Activated T-helper 17 cell treated with anti-CD3 and anti-CD28 coated beads, Interleukin-2, amount 50 U/mL, for 72 hours (primary cell): ENCODE measurements around the gene UEVLD. TPM values are rescaled to one million over a fixed set of nuclear protein-coding genes. Genes with fewer than 3 reads are reported as not detected.

ENCODE experiments used
- ATAC-seq: fragments of 150-1000 bp; cut with Tn5 transposase; replicated peaks from 2 replicates; pipeline ENCODE4 v1.10.0; 2021; ENCODE audit warnings: mild to moderate bottlenecking, moderate library complexity
- H3K27ac Mint-ChIP-seq: one replicate; pipeline ENCODE4 v1.8.0; 2022; ENCODE audit warnings: mixed read lengths
- H3K27me3 Mint-ChIP-seq: one replicate; pipeline ENCODE4 v1.8.0; 2022; ENCODE audit warnings: mixed read lengths
- H3K36me3 Mint-ChIP-seq: one replicate; pipeline ENCODE4 v1.8.0; 2022; ENCODE audit warnings: low read depth, mild to moderate bottlenecking, mixed read lengths
- H3K4me1 Mint-ChIP-seq: one replicate; pipeline ENCODE4 v1.8.0; 2022; ENCODE audit warnings: mixed read lengths
- H3K4me3 Mint-ChIP-seq: one replicate; pipeline ENCODE4 v1.8.0; 2022; ENCODE audit warnings: mild to moderate bottlenecking, mixed read lengths
- H3K9me3 Mint-ChIP-seq: one replicate; pipeline ENCODE4 v1.8.0; 2022; ENCODE audit warnings: mixed read lengths
- total RNA-seq, 2 donors: library from RNA; stranded (reverse); gene quantifications; one replicate each; pipeline ENCODE4 v1.2.3, GENCODE V29; 2022

UEVLD gene
- 10 to 100 TPM; 24.4 to 25.2 TPM for total RNA-seq

GRCh38 chr11:18588297-18589252 lies at the start of gene UEVLD:
Gene UEVLD (minus strand): TSS chr11:18588734. CDS start chr11:18588654, 80 bp downstream.
- H3K4me1 Mint-ChIP-seq = peaks cover 13% of the 10 kb centered on the region

GRCh38 chr11:18634140-18635032 lies 45.9 kb upstream of the UEVLD start, which contains the start of gene SPTY2D1:
Gene SPTY2D1 (minus strand): TSS chr11:18634342. CDS start chr11:18634257, 85 bp downstream.
- Mint-ChIP-seq H3K27ac (peak within 1 kb of the TSS; percentile 98), H3K4me3 (peak within 1 kb of the TSS; percentile 89), H3K27me3 (no peaks in the 10 kb centered on the region), H3K4me1 (peaks cover 14% of the 10 kb centered on the region), H3K36me3 (peaks cover 26% of the 10 kb centered on the region), H3K9me3 (no peaks in the 10 kb centered on the region)
- ATAC-seq = peak; percentile 97

More at GRCh38 chr11:18588297-18589252, at the start of gene UEVLD:
- no peaks in the 10 kb centered on the region for H3K36me3 Mint-ChIP-seq
- peak; percentile 66 for ATAC-seq
- no peak within 1 kb of the TSS for H3K27ac Mint-ChIP-seq
- no peaks in the 10 kb centered on the region for H3K9me3 Mint-ChIP-seq
- H3K27me3 Mint-ChIP-seq = no peaks in the 10 kb centered on the region
- no peak within 1 kb of the TSS for H3K4me3 Mint-ChIP-seq

GRCh38 chr11:18633256-18634139 lies 45.0 kb upstream of the UEVLD start:
- H3K36me3 Mint-ChIP-seq = peaks cover 32% of the 10 kb centered on the region
- H3K27me3 Mint-ChIP-seq = no peaks in the 10 kb centered on the region
- peaks cover 19% of the 10 kb centered on the region for H3K4me1 Mint-ChIP-seq
- H3K9me3 Mint-ChIP-seq = no peaks in the 10 kb centered on the region
- H3K27ac Mint-ChIP-seq = peak overlapping the region; percentile 98
- peak; percentile 25 for ATAC-seq
- peak overlapping the region; percentile 89 for H3K4me3 Mint-ChIP-seq

GRCh38 chr11:18632841-18633240 lies 44.3 kb upstream of the UEVLD start:
- peaks cover 37% of the 10 kb centered on the region for H3K36me3 Mint-ChIP-seq
- ATAC-seq = no peak
- H3K4me1 Mint-ChIP-seq = peaks cover 25% of the 10 kb centered on the region
- no peaks in the 10 kb centered on the region for H3K27me3 Mint-ChIP-seq
- peak overlapping the region; percentile 98 for H3K27ac Mint-ChIP-seq
- peak overlapping the region; percentile 89 for H3K4me3 Mint-ChIP-seq
- H3K9me3 Mint-ChIP-seq = no peaks in the 10 kb centered on the region

- peaks cover 36% of the 10 kb centered on the region for H3K36me3 Mint-ChIP-seq
- H3K27ac Mint-ChIP-seq = no peak overlapping the region
- peaks cover 29% of the 10 kb centered on the region for H3K4me1 Mint-ChIP-seq
- no peaks in the 10 kb centered on the region for H3K27me3 Mint-ChIP-seq
- no peak for ATAC-seq
- peaks cover 4% of the 10 kb centered on the region for H3K9me3 Mint-ChIP-seq
- H3K4me3 Mint-ChIP-seq = no peak overlapping the region
Observed at GRCh38 chr11:18624161-18624560, 35.6 kb upstream of the UEVLD start.

- no peak for ATAC-seq
- no peak overlapping the region for H3K4me3 Mint-ChIP-seq
- peaks cover 32% of the 10 kb centered on the region for H3K36me3 Mint-ChIP-seq
- H3K4me1 Mint-ChIP-seq = peaks cover 31% of the 10 kb centered on the region
- H3K9me3 Mint-ChIP-seq = peaks cover 4% of the 10 kb centered on the region
- H3K27me3 Mint-ChIP-seq = no peaks in the 10 kb centered on the region
- no peak overlapping the region for H3K27ac Mint-ChIP-seq
Observed at GRCh38 chr11:18623707-18624106, 35.2 kb upstream of the UEVLD start.

- H3K9me3 Mint-ChIP-seq = no peaks in the 10 kb centered on the region
- H3K4me3 Mint-ChIP-seq = peak overlapping the region; percentile 75
- H3K27me3 Mint-ChIP-seq = no peaks in the 10 kb centered on the region
- peaks cover 41% of the 10 kb centered on the region for H3K36me3 Mint-ChIP-seq
- ATAC-seq = no peak
- peak overlapping the region; percentile 86 for H3K27ac Mint-ChIP-seq
- H3K4me1 Mint-ChIP-seq = peaks cover 37% of the 10 kb centered on the region
Observed at GRCh38 chr11:18618342-18619025, 29.9 kb upstream of the UEVLD start.

GRCh38 chr11:18617688-18618341 lies 29.3 kb upstream of the UEVLD start:
- Mint-ChIP-seq H3K27me3 (no peaks in the 10 kb centered on the region), H3K4me3 (peak overlapping the region; percentile 75), H3K4me1 (peaks cover 37% of the 10 kb centered on the region), H3K9me3 (no peaks in the 10 kb centered on the region), H3K27ac (peak overlapping the region; percentile 86), H3K36me3 (peaks cover 48% of the 10 kb centered on the region)
- peak; percentile 76 for ATAC-seq

- ATAC-seq = peak; percentile 85
- peak overlapping the region; percentile 79 for H3K27ac Mint-ChIP-seq
- no peaks in the 10 kb centered on the region for H3K9me3 Mint-ChIP-seq
- H3K36me3 Mint-ChIP-seq = peaks cover 66% of the 10 kb centered on the region
- peak overlapping the region; percentile 75 for H3K4me3 Mint-ChIP-seq
- no peaks in the 10 kb centered on the region for H3K27me3 Mint-ChIP-seq
- H3K4me1 Mint-ChIP-seq = peaks cover 33% of the 10 kb centered on the region
Observed at GRCh38 chr11:18615628-18616392, 27.3 kb upstream of the UEVLD start.

- no peaks in the 10 kb centered on the region for H3K9me3 Mint-ChIP-seq
- H3K4me3 Mint-ChIP-seq = peak overlapping the region; percentile 7
- no peak for ATAC-seq
- peaks cover 78% of the 10 kb centered on the region for H3K36me3 Mint-ChIP-seq
- H3K4me1 Mint-ChIP-seq = peaks cover 33% of the 10 kb centered on the region
- H3K27me3 Mint-ChIP-seq = no peaks in the 10 kb centered on the region
- H3K27ac Mint-ChIP-seq = no peak overlapping the region
Observed at GRCh38 chr11:18614667-18615066, 26.1 kb upstream of the UEVLD start.

GRCh38 chr11:18612394-18612793 lies 23.9 kb upstream of the UEVLD start:
- H3K36me3 Mint-ChIP-seq = peaks cover 94% of the 10 kb centered on the region
- peaks cover 18% of the 10 kb centered on the region for H3K4me1 Mint-ChIP-seq
- no peaks in the 10 kb centered on the region for H3K9me3 Mint-ChIP-seq
- no peak overlapping the region for H3K27ac Mint-ChIP-seq
- no peak for ATAC-seq
- H3K27me3 Mint-ChIP-seq = no peaks in the 10 kb centered on the region
- H3K4me3 Mint-ChIP-seq = no peak overlapping the region

GRCh38 chr11:18611196-18611595 lies 22.7 kb upstream of the UEVLD start:
- no peak for ATAC-seq
- H3K36me3 Mint-ChIP-seq = peaks cover 98% of the 10 kb centered on the region
- peaks cover 12% of the 10 kb centered on the region for H3K4me1 Mint-ChIP-seq
- H3K4me3 Mint-ChIP-seq = no peak overlapping the region
- no peaks in the 10 kb centered on the region for H3K9me3 Mint-ChIP-seq
- H3K27ac Mint-ChIP-seq = no peak overlapping the region
- no peaks in the 10 kb centered on the region for H3K27me3 Mint-ChIP-seq
